Glutamatergic neuron (in vitro differentiated cells): ENCODE measurements around the gene CDNF. TPM values are rescaled to one million over a fixed set of nuclear protein-coding genes. Genes with fewer than 3 reads are reported as not detected.
"Not testable (repeated sequence)": the region's sequence is repeated elsewhere in the genome, so short reads cannot be mapped to it uniquely, and the experiment has no call there.

Experiments used
- DNase-seq: peaks from one replicate; pipeline ENCODE4 v3.0.0; 2022
- H3K27ac Mint-ChIP-seq: one replicate; pipeline ENCODE4 v1.8.0; 2020; ENCODE audit warnings: mild to moderate bottlenecking, mixed read lengths, inconsistent platforms; ENCODE audit not compliant: unreplicated experiment
- H3K27me3 Mint-ChIP-seq: one replicate; pipeline ENCODE4 v1.8.0; 2020; ENCODE audit warnings: mild to moderate bottlenecking, moderate library complexity, mixed read lengths, inconsistent platforms; ENCODE audit not compliant: unreplicated experiment
- H3K36me3 Mint-ChIP-seq: one replicate; pipeline ENCODE4 v1.8.0; 2020; ENCODE audit warnings: mild to moderate bottlenecking, mixed read lengths, inconsistent platforms; ENCODE audit not compliant: unreplicated experiment
- H3K4me1 Mint-ChIP-seq: one replicate; pipeline ENCODE4 v1.8.0; 2020; ENCODE audit warnings: mild to moderate bottlenecking, low read depth, mixed read lengths, inconsistent platforms; ENCODE audit not compliant: unreplicated experiment
- H3K4me3 Mint-ChIP-seq: one replicate; pipeline ENCODE4 v1.8.0; 2020; ENCODE audit warnings: mild to moderate bottlenecking, mixed read lengths, inconsistent platforms; ENCODE audit not compliant: unreplicated experiment
- H3K9me3 Mint-ChIP-seq: one replicate; pipeline ENCODE4 v1.8.0; 2020; ENCODE audit warnings: mild to moderate bottlenecking, moderate library complexity, mixed read lengths, inconsistent platforms; ENCODE audit not compliant: unreplicated experiment
- total RNA-seq: library from RNA; stranded (reverse); fragmentation: NEBNext Ultra II Directional; extraction: Animal tissue kit (Norgen Biotek cat#: 25700); gene quantifications from one replicate; pipeline ENCODE4 v1.2.1, GENCODE V29; 2021; ENCODE audit not compliant: unreplicated experiment
- TF ChIP-seq, protein P1 (sequence below): fragments of 200-600 bp; sonication (generic); IDR thresholded peaks from one replicate; pipeline ENCODE4 v1.5.0; 2021; ENCODE audit not compliant: partially characterized antibody, unreplicated experiment

The CDNF gene
- total RNA-seq, 1 donor from 2014 or later: 2.2 TPM

DNA sequence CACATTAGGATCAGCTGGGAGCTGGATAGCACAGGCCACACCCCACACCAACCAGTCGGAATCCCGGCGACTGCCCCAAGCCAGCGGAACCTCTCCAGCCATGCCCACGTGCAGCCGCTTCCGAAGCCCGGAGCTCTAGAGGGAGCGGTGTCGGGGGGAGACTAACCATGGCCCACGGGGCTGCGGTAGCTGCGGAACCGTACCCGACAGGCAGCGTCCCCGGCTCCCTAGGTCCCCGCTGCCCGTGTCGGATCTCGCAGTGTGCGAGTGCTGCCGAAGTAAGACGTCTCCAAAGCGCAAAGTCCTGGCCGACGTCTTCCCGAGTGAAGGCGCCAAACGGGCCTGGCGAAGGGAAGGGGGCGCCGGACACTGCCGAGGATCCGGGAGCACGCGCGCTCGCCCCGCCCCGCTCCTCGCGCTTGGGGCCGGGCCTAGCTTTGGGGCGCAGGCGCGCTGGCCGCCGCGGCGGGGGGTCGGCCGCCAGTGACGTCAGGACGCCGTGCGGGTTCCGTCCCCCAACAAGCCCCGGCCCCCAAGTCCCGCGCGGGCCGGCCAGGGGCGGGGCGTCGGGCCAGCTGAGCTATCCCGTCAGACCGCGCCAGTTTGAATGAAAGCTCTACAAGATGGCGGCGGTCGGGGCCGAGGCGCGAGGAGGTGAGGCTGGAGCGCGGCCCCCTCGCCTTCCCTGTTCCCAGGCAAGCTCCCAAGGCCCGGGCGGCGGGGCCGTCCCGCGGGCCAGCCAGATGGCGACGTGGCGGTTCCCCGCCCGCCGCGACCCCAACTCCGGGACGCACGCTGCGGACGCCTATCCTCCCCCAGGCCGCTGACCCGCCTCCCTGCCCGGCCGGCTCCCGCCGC is 40.7 kb upstream of the CDNF start, which contains the start of gene SUV39H2:
Gene SUV39H2, plus strand, starts transcription at position 601 of the 858 bp plus-strand sequence. Its CDS starts 23 bp downstream, at position 624.
- Mint-ChIP-seq H3K9me3 (peaks cover 6% of the 10 kb centered on the region), H3K36me3 (no peaks in the 10 kb centered on the region), H3K27ac (peak within 1 kb of the TSS; percentile 92), H3K27me3 (peaks cover 11% of the 10 kb centered on the region), H3K4me3 (peak within 1 kb of the TSS; percentile 96), H3K4me1 (peaks cover 22% of the 10 kb centered on the region)
- TF ChIP-seq, protein P1, sequence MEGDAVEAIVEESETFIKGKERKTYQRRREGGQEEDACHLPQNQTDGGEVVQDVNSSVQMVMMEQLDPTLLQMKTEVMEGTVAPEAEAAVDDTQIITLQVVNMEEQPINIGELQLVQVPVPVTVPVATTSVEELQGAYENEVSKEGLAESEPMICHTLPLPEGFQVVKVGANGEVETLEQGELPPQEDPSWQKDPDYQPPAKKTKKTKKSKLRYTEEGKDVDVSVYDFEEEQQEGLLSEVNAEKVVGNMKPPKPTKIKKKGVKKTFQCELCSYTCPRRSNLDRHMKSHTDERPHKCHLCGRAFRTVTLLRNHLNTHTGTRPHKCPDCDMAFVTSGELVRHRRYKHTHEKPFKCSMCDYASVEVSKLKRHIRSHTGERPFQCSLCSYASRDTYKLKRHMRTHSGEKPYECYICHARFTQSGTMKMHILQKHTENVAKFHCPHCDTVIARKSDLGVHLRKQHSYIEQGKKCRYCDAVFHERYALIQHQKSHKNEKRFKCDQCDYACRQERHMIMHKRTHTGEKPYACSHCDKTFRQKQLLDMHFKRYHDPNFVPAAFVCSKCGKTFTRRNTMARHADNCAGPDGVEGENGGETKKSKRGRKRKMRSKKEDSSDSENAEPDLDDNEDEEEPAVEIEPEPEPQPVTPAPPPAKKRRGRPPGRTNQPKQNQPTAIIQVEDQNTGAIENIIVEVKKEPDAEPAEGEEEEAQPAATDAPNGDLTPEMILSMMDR: no peak
- DNase-seq: peak; percentile 98

DNA sequence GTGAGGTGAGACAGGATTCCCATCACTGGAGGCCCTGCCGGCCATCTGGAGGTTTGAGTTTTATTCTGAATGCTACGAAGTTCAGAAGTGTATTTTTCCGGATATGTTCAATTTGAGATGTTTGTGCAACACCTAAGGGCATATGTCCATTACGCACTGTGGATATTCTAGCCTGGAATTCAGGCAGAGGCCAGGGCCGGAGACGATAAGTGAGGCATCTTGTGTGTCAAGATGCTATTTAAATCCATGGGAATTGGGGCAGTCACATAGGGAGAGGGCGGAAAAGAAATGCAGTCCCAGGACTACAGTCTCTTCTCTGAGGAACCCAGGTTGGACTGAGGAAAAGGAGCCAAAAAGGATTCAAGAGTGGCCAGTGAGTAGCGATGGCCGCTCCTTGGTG is 38.9 kb upstream of the CDNF start:
- Mint-ChIP-seq H3K27me3 (peaks cover 11% of the 10 kb centered on the region), H3K36me3 (no peaks in the 10 kb centered on the region), H3K27ac (peak overlapping the region; percentile 84), H3K4me1 (peaks cover 22% of the 10 kb centered on the region), H3K9me3 (peaks cover 6% of the 10 kb centered on the region), H3K4me3 (peak overlapping the region; percentile 96)
- TF ChIP-seq, protein P1: no peak
- no peak for DNase-seq

DNA sequence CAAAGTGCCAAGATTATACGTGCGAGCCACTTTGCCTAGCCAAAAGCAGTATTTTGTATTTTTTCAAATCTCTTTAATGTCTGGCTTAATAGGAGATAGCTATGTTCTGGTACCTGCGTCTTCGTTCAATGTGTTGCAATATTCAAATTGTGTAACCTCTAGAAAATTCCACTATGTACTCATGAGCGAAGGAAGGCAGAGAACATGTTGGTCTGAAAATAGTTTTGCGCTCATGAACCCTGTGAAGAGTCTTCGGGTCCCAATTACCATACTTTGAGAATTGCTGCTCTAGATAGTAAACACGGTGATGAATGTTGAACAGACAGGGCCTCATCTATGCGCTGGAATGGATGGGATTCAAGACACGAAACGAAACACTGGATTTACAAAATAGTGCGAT is 38.1 kb upstream of the CDNF start:
- TF ChIP-seq, protein P1: no peak
- H3K4me3 Mint-ChIP-seq: peak overlapping the region; percentile 96
- no peak for DNase-seq
- peaks cover 22% of the 10 kb centered on the region for H3K4me1 Mint-ChIP-seq
- H3K9me3 Mint-ChIP-seq: peaks cover 6% of the 10 kb centered on the region
- no peak overlapping the region for H3K27ac Mint-ChIP-seq
- H3K27me3 Mint-ChIP-seq: peaks cover 11% of the 10 kb centered on the region
- no peaks in the 10 kb centered on the region for H3K36me3 Mint-ChIP-seq

DNA sequence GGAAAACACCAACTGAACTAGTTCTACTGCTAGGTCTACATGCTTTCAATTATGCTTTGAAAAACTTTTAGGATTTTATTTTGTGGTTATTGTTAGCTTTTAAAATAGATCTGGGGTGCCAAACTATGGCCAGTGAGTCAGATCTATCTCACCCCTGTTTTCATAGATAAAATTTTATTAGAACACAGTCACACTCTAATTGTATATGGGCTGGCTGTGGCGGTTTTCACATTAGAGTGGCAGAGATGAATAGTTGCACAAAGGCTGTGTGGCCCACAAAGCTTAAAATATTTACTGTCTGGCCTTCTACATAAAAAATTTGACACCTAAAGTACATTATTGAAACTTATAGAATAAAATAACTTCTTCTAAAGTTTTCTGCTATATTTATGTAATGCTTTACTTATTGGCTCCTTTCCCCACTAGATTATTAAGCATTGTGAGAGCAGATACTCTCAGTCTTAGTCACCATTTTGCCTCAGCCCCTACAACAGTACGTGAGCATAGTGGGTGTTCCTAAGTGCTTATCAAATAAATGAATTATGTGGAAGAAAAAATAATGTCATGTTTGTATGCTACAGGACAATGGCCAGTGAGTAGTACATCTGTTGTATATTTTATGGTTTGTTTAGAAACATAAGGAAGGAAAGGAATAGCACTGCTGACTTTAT is 35.4 kb upstream of the CDNF start:
- peaks cover 14% of the 10 kb centered on the region for H3K4me1 Mint-ChIP-seq
- DNase-seq: no peak
- no peak overlapping the region for H3K27ac Mint-ChIP-seq
- TF ChIP-seq, protein P1: no peak
- peaks cover 10% of the 10 kb centered on the region for H3K27me3 Mint-ChIP-seq
- no peaks in the 10 kb centered on the region for H3K36me3 Mint-ChIP-seq
- H3K9me3 Mint-ChIP-seq: peaks cover 2% of the 10 kb centered on the region
- H3K4me3 Mint-ChIP-seq: no peak overlapping the region

DNA sequence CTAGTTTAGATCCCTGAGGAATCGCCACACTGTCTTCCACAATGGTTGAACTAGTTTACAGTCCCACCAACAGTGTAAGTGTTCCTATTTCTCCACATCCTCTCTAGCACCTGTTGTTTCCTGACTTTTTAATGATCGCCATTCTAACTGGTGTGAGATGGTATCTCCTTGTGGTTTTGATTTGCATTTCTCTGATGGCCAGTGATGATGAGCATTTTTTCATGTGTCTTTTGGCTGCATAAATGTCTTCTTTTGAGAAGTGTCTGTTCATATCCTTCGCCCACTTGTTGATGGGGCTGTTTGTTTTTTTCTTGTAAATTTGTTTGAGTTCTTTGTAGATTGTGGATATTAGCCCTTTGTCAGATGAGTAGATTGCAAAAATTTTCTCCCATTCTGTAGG is 27.0 kb upstream of the CDNF start:
- H3K9me3 Mint-ChIP-seq, H3K27me3 Mint-ChIP-seq, H3K27ac Mint-ChIP-seq, DNase-seq, H3K36me3 Mint-ChIP-seq, H3K4me1 Mint-ChIP-seq, H3K4me3 Mint-ChIP-seq: not testable (repeated sequence)

DNA sequence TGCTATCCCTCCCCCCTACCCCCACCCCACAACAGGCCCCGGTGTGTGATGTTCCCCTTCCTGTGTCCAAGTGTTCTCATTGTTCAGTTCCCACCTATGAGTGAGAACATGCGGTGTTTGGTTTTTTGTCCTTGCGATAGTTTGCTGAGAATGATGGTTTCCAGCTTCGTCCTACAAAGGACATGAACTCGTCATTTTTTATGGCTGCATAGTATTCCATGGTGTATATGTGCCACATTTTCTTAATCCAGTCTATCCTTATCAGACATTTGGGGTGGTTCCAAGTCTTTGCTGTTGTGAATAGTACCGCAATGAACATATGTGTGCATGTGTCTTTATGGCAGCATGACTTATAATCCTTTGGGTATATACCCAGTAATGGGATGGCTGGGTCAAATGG is 26.6 kb upstream of the CDNF start:
- not testable (repeated sequence) for H3K4me3 Mint-ChIP-seq, H3K27ac Mint-ChIP-seq, H3K4me1 Mint-ChIP-seq, DNase-seq, H3K9me3 Mint-ChIP-seq, H3K36me3 Mint-ChIP-seq, H3K27me3 Mint-ChIP-seq
